ENCODE data around the gene IFT20. TPM values are rescaled to one million over a fixed set of nuclear protein-coding genes. Genes with fewer than 3 reads are reported as not detected.

Gene IFT20
- total RNA-seq, 4 donors from 2014 or later, result 3.7 to 15.9 (median 4.9) TPM

DNA sequence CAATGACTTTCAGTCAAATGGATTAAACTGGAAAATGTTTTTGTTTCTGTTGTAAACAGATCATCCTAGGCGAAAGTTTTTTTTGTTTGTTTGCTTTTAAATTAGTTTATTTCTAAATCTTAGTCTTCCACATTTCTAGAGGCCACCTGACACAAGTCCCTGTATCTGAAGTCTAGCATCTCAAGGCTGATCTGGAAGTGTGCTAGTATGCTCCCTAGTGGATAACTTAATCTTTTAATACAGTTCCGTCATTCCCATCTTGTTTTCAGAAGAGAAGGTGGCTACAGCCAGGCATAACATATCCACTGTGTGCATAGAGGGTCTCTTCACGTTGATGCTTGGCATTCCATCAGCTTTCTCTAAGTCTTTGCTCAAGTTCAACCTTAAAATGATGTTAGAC, 7.6 kb downstream of the IFT20 start:
- no peaks in the 10 kb centered on the region for H3K9me3 ChIP-seq
- no peaks in the 10 kb centered on the region for H3K4me1 ChIP-seq
- no peaks in the 10 kb centered on the region for H3K27me3 ChIP-seq
- no peak overlapping the region for H3K4me3 ChIP-seq
- in situ Hi-C loops (cut with MboI; ENCODE audit: low sequenced_read_pairs in 4 of 4) (loop anchor here in 2 of 4 donors (25.0 kb wide), 1 partner anchor 635 kb away; the partner anchor contains the start of gene PHF12 (in 2 of the 2)), intact Hi-C loops (cut with DNase I; ENCODE audit: low total_unique reads) (no loop called here)
- H3K36me3 ChIP-seq, result peaks cover 0 to 46% of the 10 kb centered on the region in 2 donors
- TF ChIP-seq, protein P1, sequence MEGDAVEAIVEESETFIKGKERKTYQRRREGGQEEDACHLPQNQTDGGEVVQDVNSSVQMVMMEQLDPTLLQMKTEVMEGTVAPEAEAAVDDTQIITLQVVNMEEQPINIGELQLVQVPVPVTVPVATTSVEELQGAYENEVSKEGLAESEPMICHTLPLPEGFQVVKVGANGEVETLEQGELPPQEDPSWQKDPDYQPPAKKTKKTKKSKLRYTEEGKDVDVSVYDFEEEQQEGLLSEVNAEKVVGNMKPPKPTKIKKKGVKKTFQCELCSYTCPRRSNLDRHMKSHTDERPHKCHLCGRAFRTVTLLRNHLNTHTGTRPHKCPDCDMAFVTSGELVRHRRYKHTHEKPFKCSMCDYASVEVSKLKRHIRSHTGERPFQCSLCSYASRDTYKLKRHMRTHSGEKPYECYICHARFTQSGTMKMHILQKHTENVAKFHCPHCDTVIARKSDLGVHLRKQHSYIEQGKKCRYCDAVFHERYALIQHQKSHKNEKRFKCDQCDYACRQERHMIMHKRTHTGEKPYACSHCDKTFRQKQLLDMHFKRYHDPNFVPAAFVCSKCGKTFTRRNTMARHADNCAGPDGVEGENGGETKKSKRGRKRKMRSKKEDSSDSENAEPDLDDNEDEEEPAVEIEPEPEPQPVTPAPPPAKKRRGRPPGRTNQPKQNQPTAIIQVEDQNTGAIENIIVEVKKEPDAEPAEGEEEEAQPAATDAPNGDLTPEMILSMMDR (IDR thresholded peaks at IDR 0.05 in 4 of 5, conservative IDR thresholded peaks at IDR 0.05 in 1 of 5), result peak in 1 of 5 experiments; percentile 7
- no peak for TF ChIP-seq POLR2A (IDR thresholded peaks at IDR 0.05)
- no peak for DNase-seq
- H3K27ac ChIP-seq, result no peak overlapping the region
- ATAC-seq, result no peak

DNA sequence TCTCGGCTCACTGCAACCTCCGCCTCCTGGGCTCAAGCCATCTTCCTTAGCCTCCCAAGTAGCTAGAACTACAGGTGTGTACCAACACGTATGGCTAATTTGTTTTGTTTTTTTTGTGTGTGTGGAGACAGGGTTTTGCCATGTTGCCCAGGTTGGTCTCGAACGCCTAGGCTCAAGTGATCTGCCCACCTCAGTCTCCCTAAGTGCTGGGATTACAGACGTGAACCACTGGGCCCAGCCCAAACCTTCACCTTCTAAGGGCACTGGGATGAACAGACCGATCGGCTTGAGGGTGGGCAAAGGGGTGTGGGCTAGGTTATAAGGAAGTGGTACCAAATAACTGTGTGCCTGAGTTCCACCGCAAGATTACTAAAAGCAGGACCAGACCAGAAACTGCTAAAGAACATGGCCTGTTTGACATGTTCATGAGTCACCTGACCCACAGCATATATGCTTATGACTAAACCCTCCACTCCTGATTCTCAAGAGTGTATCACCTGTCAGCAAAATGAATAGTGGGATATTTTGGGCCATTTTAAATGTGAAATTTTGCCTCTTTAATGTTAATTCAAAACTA, 8.2 kb downstream of the IFT20 start:
- in situ Hi-C loops (cut with MboI; ENCODE audit: low sequenced_read_pairs in 4 of 4), result loop anchor here in 2 of 4 donors (25.0 kb wide), 1 partner anchor 635 kb away; the partner anchor contains the start of gene PHF12 (in 2 of the 2)
- Histone ChIP-seq H3K4me1 (no peaks in the 10 kb centered on the region), H3K36me3 (peaks cover 0 to 45% of the 10 kb centered on the region in 2 donors), H3K4me3 (no peak overlapping the region), H3K27ac (no peak overlapping the region), H3K9me3 (no peaks in the 10 kb centered on the region), H3K27me3 (no peaks in the 10 kb centered on the region)
- TF ChIP-seq, protein P1 (IDR thresholded peaks at IDR 0.05 in 4 of 5, conservative IDR thresholded peaks at IDR 0.05 in 1 of 5), result no peak
- no peak for TF ChIP-seq POLR2A (IDR thresholded peaks at IDR 0.05)
- intact Hi-C loops (cut with DNase I; ENCODE audit: low total_unique reads), result no loop called here
- DNase-seq, result no peak
- ATAC-seq, result no peak

DNA sequence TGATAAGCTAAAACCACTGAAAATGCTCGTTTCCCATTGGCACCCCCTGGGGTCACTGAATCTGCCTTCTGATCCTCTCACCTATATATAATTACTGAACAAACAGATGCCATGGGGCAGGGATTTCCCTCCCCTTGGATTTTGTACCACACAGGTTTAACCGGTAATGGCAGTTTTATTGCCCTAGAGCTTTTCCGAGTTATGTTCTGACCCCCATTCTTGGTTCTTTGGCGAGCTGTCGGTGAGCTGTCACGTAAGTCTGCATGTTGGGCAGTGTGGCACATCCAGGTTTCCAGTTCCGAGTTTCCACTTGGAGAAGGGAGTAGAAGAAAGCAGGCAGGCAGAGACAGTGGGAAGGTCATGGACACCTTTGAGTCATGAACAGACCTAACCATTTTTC, 9.2 kb downstream of the IFT20 start:
- H3K9me3 ChIP-seq, result no peaks in the 10 kb centered on the region
- H3K27ac ChIP-seq, result no peak overlapping the region
- TF ChIP-seq, protein P1 (IDR thresholded peaks at IDR 0.05 in 4 of 5, conservative IDR thresholded peaks at IDR 0.05 in 1 of 5), result no peak
- TF ChIP-seq POLR2A (IDR thresholded peaks at IDR 0.05), result no peak
- H3K4me1 ChIP-seq, result no peaks in the 10 kb centered on the region
- no peaks in the 10 kb centered on the region for H3K27me3 ChIP-seq
- ATAC-seq, result no peak
- DNase-seq, result no peak
- no peak overlapping the region for H3K4me3 ChIP-seq
- intact Hi-C loops (cut with DNase I; ENCODE audit: low total_unique reads), result no loop called here
- in situ Hi-C loops (cut with MboI; ENCODE audit: low sequenced_read_pairs in 4 of 4), result loop anchor here in 2 of 4 donors (25.0 kb wide), 1 partner anchor 636 kb away; the partner anchor contains the start of gene PHF12 (in 2 of the 2)
- peaks cover 0 to 35% of the 10 kb centered on the region in 2 donors for H3K36me3 ChIP-seq

DNA sequence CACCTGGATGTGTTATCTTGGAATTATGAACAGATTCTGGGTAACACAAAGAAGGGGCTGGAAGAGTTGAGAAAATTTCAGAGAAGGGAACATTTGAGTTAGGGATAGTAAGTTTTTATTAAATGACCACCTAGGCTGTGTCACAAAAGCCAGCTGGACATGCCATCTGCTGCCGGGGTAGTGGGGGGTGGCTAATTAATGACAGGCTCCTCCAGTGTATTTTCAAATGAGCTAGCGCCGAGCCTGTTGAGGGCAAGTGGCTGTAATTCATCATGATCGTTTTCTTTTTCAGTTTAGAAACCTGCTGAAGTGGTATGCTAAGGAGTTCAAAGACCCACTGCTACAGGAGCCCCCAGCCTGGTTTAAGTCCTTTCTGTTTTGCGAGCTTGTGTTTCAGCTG, 10.1 kb downstream of the IFT20 start:
- TF ChIP-seq POLR2A (IDR thresholded peaks at IDR 0.05), result no peak
- TF ChIP-seq, protein P1 (IDR thresholded peaks at IDR 0.05 in 4 of 5, conservative IDR thresholded peaks at IDR 0.05 in 1 of 5), result no peak
- intact Hi-C loops (cut with DNase I; ENCODE audit: low total_unique reads) (no loop called here), in situ Hi-C loops (cut with MboI; ENCODE audit: low sequenced_read_pairs in 4 of 4) (loop anchor here in 2 of 4 donors (25.0 kb wide), 1 partner anchor 637 kb away; the partner anchor contains the start of gene PHF12 (in 2 of the 2))
- Histone ChIP-seq H3K4me1 (peaks cover under 1 to 2% of the 10 kb centered on the region in 2 donors), H3K9me3 (no peaks in the 10 kb centered on the region), H3K36me3 (peaks cover 0 to 32% of the 10 kb centered on the region in 2 donors), H3K27me3 (no peaks in the 10 kb centered on the region), H3K4me3 (no peak overlapping the region), H3K27ac (no peak overlapping the region)
- ATAC-seq (no peak), DNase-seq (no peak)

Measured in gastrocnemius medialis (tissue), 4 donors.